Mononuclear cell (primary cell): ENCODE results near the gene LCE1B. TPM values are rescaled to one million over a fixed set of nuclear protein-coding genes. Genes with fewer than 3 reads are reported as not detected.

Source experiments
- H3K27me3 ChIP-seq: 2 replicates; pipeline ENCODE4 v1.6.0; 2011; ENCODE audit warnings: low read length, control low read depth; ENCODE audit not compliant: insufficient read depth
- H3K4me1 ChIP-seq: 2 replicates; pipeline ENCODE4 v1.5.1; 2011; ENCODE audit warnings: mild to moderate bottlenecking, low read length, control low read depth; ENCODE audit not compliant: insufficient read depth
- H3K4me3 ChIP-seq: 2 replicates; pipeline ENCODE4 v1.5.1; 2011; ENCODE audit warnings: mild to moderate bottlenecking, low read length, moderate library complexity
- H3K9me3 ChIP-seq: 2 replicates; pipeline ENCODE4 v1.5.1; 2011; ENCODE audit warnings: low read depth, mild to moderate bottlenecking, control low read depth, low read length
- total RNA-seq: library from RNA; depleted of rRNA; stranded (reverse); fragments of >200 nt; gene quantifications from one replicate; pipeline ENCODE4 v1.2.3, GENCODE V29; 2012

Gene LCE1B
- total RNA-seq: not detected

GRCh38 chr1:152811671-152812070, at the start of gene LCE1B:
Gene LCE1B, plus strand, starts transcription at chr1:152811971. Its CDS starts 476 bp downstream, at chr1:152812447.
- no peaks in the 10 kb centered on the region for H3K9me3 ChIP-seq
- no peaks in the 10 kb centered on the region for H3K27me3 ChIP-seq
- H3K4me3 ChIP-seq: no peak within 1 kb of the TSS
- no peaks in the 10 kb centered on the region for H3K4me1 ChIP-seq

- Histone ChIP-seq H3K9me3 (no peaks in the 10 kb centered on the region), H3K4me1 (no peaks in the 10 kb centered on the region), H3K27me3 (no peaks in the 10 kb centered on the region), H3K4me3 (no peak overlapping the region)
Observed at GRCh38 chr1:152768847-152769533, 42.8 kb upstream of the LCE1B start.

- Histone ChIP-seq H3K4me1 (no peaks in the 10 kb centered on the region), H3K27me3 (no peaks in the 10 kb centered on the region), H3K9me3 (no peaks in the 10 kb centered on the region), H3K4me3 (no peak overlapping the region)
Observed at GRCh38 chr1:152770411-152770810, 41.4 kb upstream of the LCE1B start.

GRCh38 chr1:152774875-152775274, 36.9 kb upstream of the LCE1B start, which contains the start of gene LCE1F:
Gene LCE1F, plus strand, starts transcription at chr1:152775140. Its CDS starts 1,232 bp downstream, at chr1:152776372.
- no peak within 1 kb of the TSS for H3K4me3 ChIP-seq
- no peaks in the 10 kb centered on the region for H3K9me3 ChIP-seq
- H3K4me1 ChIP-seq: no peaks in the 10 kb centered on the region
- peaks cover 2% of the 10 kb centered on the region for H3K27me3 ChIP-seq

GRCh38 chr1:152776361-152776760, 35.4 kb upstream of the LCE1B start:
- Histone ChIP-seq H3K9me3 (no peaks in the 10 kb centered on the region), H3K4me3 (no peak overlapping the region), H3K4me1 (no peaks in the 10 kb centered on the region), H3K27me3 (peaks cover 2% of the 10 kb centered on the region)

- H3K4me1 ChIP-seq: no peaks in the 10 kb centered on the region
- peaks cover 2% of the 10 kb centered on the region for H3K27me3 ChIP-seq
- H3K4me3 ChIP-seq: no peak overlapping the region
- H3K9me3 ChIP-seq: no peaks in the 10 kb centered on the region
Observed at GRCh38 chr1:152777510-152778137, 34.1 kb upstream of the LCE1B start.

- Histone ChIP-seq H3K4me3 (no peak overlapping the region), H3K27me3 (peaks cover 2% of the 10 kb centered on the region), H3K4me1 (no peaks in the 10 kb centered on the region), H3K9me3 (no peaks in the 10 kb centered on the region)
Observed at GRCh38 chr1:152783095-152783494, 28.7 kb upstream of the LCE1B start.

GRCh38 chr1:152786077-152786476, 25.7 kb upstream of the LCE1B start, which contains the start of gene LCE1E:
Gene LCE1E, plus strand, starts transcription at chr1:152786257. Its CDS starts 1,043 bp downstream, at chr1:152787300.
- H3K4me3 ChIP-seq: no peak within 1 kb of the TSS
- H3K27me3 ChIP-seq: peaks cover 4% of the 10 kb centered on the region
- H3K4me1 ChIP-seq: no peaks in the 10 kb centered on the region
- H3K9me3 ChIP-seq: no peaks in the 10 kb centered on the region

- no peaks in the 10 kb centered on the region for H3K4me1 ChIP-seq
- H3K9me3 ChIP-seq: no peaks in the 10 kb centered on the region
- H3K27me3 ChIP-seq: peaks cover 10% of the 10 kb centered on the region
- H3K4me3 ChIP-seq: no peak overlapping the region
Observed at GRCh38 chr1:152795686-152796085, 16.1 kb upstream of the LCE1B start.

GRCh38 chr1:152796421-152796820, 15.3 kb upstream of the LCE1B start, which contains the start of gene LCE1D:
Gene LCE1D, plus strand, starts transcription at chr1:152796721. Its CDS starts 1,074 bp downstream, at chr1:152797795.
- Histone ChIP-seq H3K9me3 (no peaks in the 10 kb centered on the region), H3K4me1 (no peaks in the 10 kb centered on the region), H3K4me3 (no peak within 1 kb of the TSS), H3K27me3 (peaks cover 10% of the 10 kb centered on the region)

- Histone ChIP-seq H3K4me1 (no peaks in the 10 kb centered on the region), H3K9me3 (no peaks in the 10 kb centered on the region), H3K27me3 (peaks cover 10% of the 10 kb centered on the region), H3K4me3 (no peak overlapping the region)
Observed at GRCh38 chr1:152801333-152801732, 10.4 kb upstream of the LCE1B start.

- Histone ChIP-seq H3K4me1 (no peaks in the 10 kb centered on the region), H3K9me3 (no peaks in the 10 kb centered on the region), H3K27me3 (peaks cover 4% of the 10 kb centered on the region), H3K4me3 (no peak within 1 kb of the TSS)
Observed at GRCh38 chr1:152806576-152806975, 5.2 kb upstream of the LCE1B start, which contains the start of gene LCE1C. Gene LCE1C, minus strand, starts transcription at chr1:152806651. Its CDS starts 1,173 bp downstream, at chr1:152805478.

GRCh38 chr1:152811050-152811449, 721 bp upstream of the LCE1B start:
- no peaks in the 10 kb centered on the region for H3K27me3 ChIP-seq
- H3K4me3 ChIP-seq: no peak overlapping the region
- no peaks in the 10 kb centered on the region for H3K9me3 ChIP-seq
- H3K4me1 ChIP-seq: no peaks in the 10 kb centered on the region

GRCh38 chr1:152817309-152817708, 5.5 kb downstream of the LCE1B start:
- Histone ChIP-seq H3K4me3 (no peak overlapping the region), H3K9me3 (no peaks in the 10 kb centered on the region), H3K27me3 (no peaks in the 10 kb centered on the region), H3K4me1 (no peaks in the 10 kb centered on the region)

- no peaks in the 10 kb centered on the region for H3K9me3 ChIP-seq
- no peaks in the 10 kb centered on the region for H3K27me3 ChIP-seq
- no peaks in the 10 kb centered on the region for H3K4me1 ChIP-seq
- H3K4me3 ChIP-seq: no peak overlapping the region
Observed at GRCh38 chr1:152823294-152823693, 11.5 kb downstream of the LCE1B start.
